Mesenchymal stem cell (in vitro differentiated cells and primary cell): ENCODE results near the gene KIF5B.
A peak's percentile ranks its signal among the peaks of the same experiment; 100 is the strongest.
"Not testable (repeated sequence)": the region's sequence is repeated elsewhere in the genome, so short reads cannot be mapped to it uniquely, and the experiment has no call there.

Experiments used
- DNase-seq: peaks from one replicate; pipeline ENCODE4 v3.0.0-alpha.2; 2013
- H2AFZ ChIP-seq: one replicate; pipeline ENCODE4 v1.6.1; 2013; ENCODE audit warnings: low read depth, mild to moderate bottlenecking, control low read depth, inconsistent platforms, low read length, moderate library complexity
- H2AK5ac ChIP-seq: 2 replicates; pipeline ENCODE4 v1.6.1; 2013; ENCODE audit warnings: low read length, moderate library complexity, mild to moderate bottlenecking, inconsistent platforms; ENCODE audit not compliant: severe bottlenecking
- H2BK120ac ChIP-seq: one replicate; pipeline ENCODE4 v1.6.1; 2013; ENCODE audit warnings: low read depth, mild to moderate bottlenecking, inconsistent platforms, low read length, moderate library complexity
- H2BK12ac ChIP-seq, 2 experiments: one replicate each; pipeline ENCODE4 v1.6.1; 2013; ENCODE audit warnings: inconsistent platforms in 2 of 2, low read length in 2 of 2, mild to moderate bottlenecking in 2 of 2, moderate library complexity in 2 of 2, control low read depth in 1 of 2
- H2BK15ac ChIP-seq: one replicate; pipeline ENCODE4 v1.6.1; 2013; ENCODE audit warnings: mild to moderate bottlenecking, low read depth, inconsistent platforms; ENCODE audit not compliant: poor library complexity, severe bottlenecking
- H2BK5ac ChIP-seq: 2 replicates; pipeline ENCODE4 v1.6.1; 2013; ENCODE audit warnings: low read depth, mild to moderate bottlenecking, low read length, control low read depth, inconsistent platforms; ENCODE audit not compliant: poor library complexity, severe bottlenecking
- H3K14ac ChIP-seq, 2 experiments: one replicate each; pipeline ENCODE4 v1.6.1; 2013; ENCODE audit warnings: inconsistent platforms in 2 of 2, low read length in 2 of 2, control low read depth in 1 of 2, mild to moderate bottlenecking in 1 of 2, moderate library complexity in 1 of 2
- H3K18ac ChIP-seq, 2 experiments: one replicate each; pipeline ENCODE4 v1.6.1; 2013; ENCODE audit warnings: inconsistent platforms in 2 of 2, low read length in 2 of 2, control low read depth in 1 of 2, low read depth in 1 of 2, mild to moderate bottlenecking in 1 of 2
- H3K23ac ChIP-seq, 2 experiments: one replicate each; pipeline ENCODE4 v1.6.1; 2013; ENCODE audit warnings: inconsistent platforms in 2 of 2, low read length in 2 of 2, mild to moderate bottlenecking in 2 of 2, moderate library complexity in 2 of 2, control low read depth in 1 of 2
- H3K27ac ChIP-seq: 2 replicates; pipeline ENCODE4 v1.5.1; 2013; ENCODE audit warnings: mild to moderate bottlenecking, moderate library complexity, low read length, control low read depth, inconsistent platforms; ENCODE audit not compliant: poor library complexity, severe bottlenecking
- H3K27me3 ChIP-seq, 2 experiments: 2 replicates each; pipeline versions ENCODE4 v1.6.1 to v1.7.0; 2013; ENCODE audit warnings: low read length in 2 of 2, mild to moderate bottlenecking in 2 of 2, moderate library complexity in 2 of 2, control low read depth in 1 of 2, inconsistent platforms in 1 of 2; ENCODE audit not compliant: control insufficient read depth in 1 of 2, insufficient read depth in 1 of 2
- H3K36me3 ChIP-seq, 2 experiments: 2 replicates each; pipeline versions ENCODE4 v1.6.1 to v1.7.0; 2013; ENCODE audit warnings: low read length in 2 of 2, control low read depth in 1 of 2, inconsistent platforms in 1 of 2, low read depth in 1 of 2, mild to moderate bottlenecking in 1 of 2; ENCODE audit not compliant: insufficient read depth in 2 of 2, control insufficient read depth in 1 of 2
- H3K4ac ChIP-seq, 2 experiments: one replicate each; pipeline ENCODE4 v1.6.1; 2013; ENCODE audit warnings: inconsistent platforms in 2 of 2, low read length in 2 of 2, mild to moderate bottlenecking in 2 of 2, moderate library complexity in 2 of 2, control low read depth in 1 of 2, low read depth in 1 of 2
- H3K4me1 ChIP-seq: 2 replicates; pipeline ENCODE4 v1.6.1; 2013; ENCODE audit warnings: low read depth, low read length, control low read depth; ENCODE audit not compliant: control insufficient read depth, insufficient read depth
- H3K4me2 ChIP-seq: 2 replicates; pipeline ENCODE4 v1.6.1; 2013; ENCODE audit warnings: low read length, mild to moderate bottlenecking, inconsistent platforms; ENCODE audit not compliant: poor library complexity, severe bottlenecking
- H3K4me3 ChIP-seq, 2 experiments: 2 replicates each; pipeline versions ENCODE4 v1.5.1 to v1.7.0; 2013; ENCODE audit warnings: low read length in 2 of 2, mild to moderate bottlenecking in 2 of 2, control low read depth in 1 of 2, low read depth in 1 of 2; ENCODE audit not compliant: insufficient read depth in 1 of 2
- H3K79me1 ChIP-seq: replicated peaks from 2 replicates; pipeline ENCODE4 v1.6.1; 2013; ENCODE audit warnings: mild to moderate bottlenecking, control low read depth, low read length, inconsistent platforms; ENCODE audit not compliant: poor library complexity, severe bottlenecking
- H3K9ac ChIP-seq: 2 replicates; pipeline ENCODE4 v1.7.0; 2013; ENCODE audit warnings: mild to moderate bottlenecking, low read length, moderate library complexity
- H3K9me3 ChIP-seq: 2 replicates; pipeline ENCODE4 v1.7.0; 2013; ENCODE audit warnings: mild to moderate bottlenecking, low read length; ENCODE audit not compliant: control insufficient read depth
- H4K8ac ChIP-seq: one replicate; pipeline ENCODE4 v1.6.1; 2013; ENCODE audit warnings: inconsistent platforms, mild to moderate bottlenecking, low read length, moderate library complexity
- H4K91ac ChIP-seq: one replicate; pipeline ENCODE4 v1.6.1; 2013; ENCODE audit warnings: mild to moderate bottlenecking, low read length, inconsistent platforms
- WGBS: methylation state at CpG from one replicate; pipeline ENCODE4 v1.1.7; 2013; ENCODE audit warnings: mixed read lengths; 5-methylcytosine and 5-hydroxymethylcytosine counted together

KIF5B gene

GRCh38 chr10:32068569-32068968 lies 12.3 kb upstream of the KIF5B start:
- H2BK15ac ChIP-seq: no peak overlapping the region
- DNase-seq: no peak
- no peak overlapping the region for H3K4me2 ChIP-seq
- WGBS: 77% methylated on average over 12 of the region's 12 CpGs
- no peaks in the 10 kb centered on the region for H3K9me3 ChIP-seq
- no peak overlapping the region for H3K23ac ChIP-seq
- no peak overlapping the region for H3K27ac ChIP-seq
- no peak overlapping the region for H4K8ac ChIP-seq
- no peak overlapping the region for H2BK120ac ChIP-seq
- no peak overlapping the region for H3K9ac ChIP-seq
- no peak overlapping the region for H3K4me3 ChIP-seq
- H2BK5ac ChIP-seq: no peak overlapping the region
- no peaks in the 10 kb centered on the region for H3K36me3 ChIP-seq
- no peak overlapping the region for H4K91ac ChIP-seq
- H3K4ac ChIP-seq: no peak overlapping the region
- H2AFZ ChIP-seq: no peak overlapping the region
- no peaks in the 10 kb centered on the region for H3K27me3 ChIP-seq
- H2BK12ac ChIP-seq: no peak overlapping the region
- no peak overlapping the region for H3K18ac ChIP-seq
- H3K4me1 ChIP-seq: no peaks in the 10 kb centered on the region
- H3K79me1 ChIP-seq: no peaks in the 10 kb centered on the region
- no peak overlapping the region for H3K14ac ChIP-seq
- no peak overlapping the region for H2AK5ac ChIP-seq

- H4K91ac ChIP-seq, H3K4me2 ChIP-seq, H3K4ac ChIP-seq, H3K36me3 ChIP-seq, H2BK15ac ChIP-seq, H3K27ac ChIP-seq, H3K9me3 ChIP-seq, H3K9ac ChIP-seq, H4K8ac ChIP-seq, H3K23ac ChIP-seq, DNase-seq, H3K18ac ChIP-seq, H3K79me1 ChIP-seq, H3K27me3 ChIP-seq, H3K14ac ChIP-seq, H3K4me3 ChIP-seq, H2BK5ac ChIP-seq, H2BK120ac ChIP-seq, H2AFZ ChIP-seq, H2AK5ac ChIP-seq, H2BK12ac ChIP-seq, H3K4me1 ChIP-seq: not testable (repeated sequence)
- 81% methylated on average over 5 of the region's 5 CpGs for WGBS
Measured at GRCh38 chr10:32067931-32068330, 11.7 kb upstream of the KIF5B start.

- H3K4me3 ChIP-seq: no peak overlapping the region
- H3K4me2 ChIP-seq: no peak overlapping the region
- no peaks in the 10 kb centered on the region for H3K27me3 ChIP-seq
- H2AFZ ChIP-seq: no peak overlapping the region
- no peak overlapping the region for H3K18ac ChIP-seq
- H2BK15ac ChIP-seq: no peak overlapping the region
- H3K27ac ChIP-seq: no peak overlapping the region
- H4K8ac ChIP-seq: no peak overlapping the region
- no peak overlapping the region for H3K4ac ChIP-seq
- H3K23ac ChIP-seq: no peak overlapping the region
- no peaks in the 10 kb centered on the region for H3K9me3 ChIP-seq
- H4K91ac ChIP-seq: no peak overlapping the region
- 94% methylated on average over 3 of the region's 4 CpGs for WGBS
- H2BK12ac ChIP-seq: no peak overlapping the region
- no peak for DNase-seq
- no peaks in the 10 kb centered on the region for H3K36me3 ChIP-seq
- no peaks in the 10 kb centered on the region for H3K79me1 ChIP-seq
- H2BK5ac ChIP-seq: no peak overlapping the region
- no peak overlapping the region for H3K9ac ChIP-seq
- H2BK120ac ChIP-seq: no peak overlapping the region
- no peaks in the 10 kb centered on the region for H3K4me1 ChIP-seq
- H3K14ac ChIP-seq: no peak overlapping the region
- H2AK5ac ChIP-seq: no peak overlapping the region
Measured at GRCh38 chr10:32065856-32066255, 9.6 kb upstream of the KIF5B start.

GRCh38 chr10:32061440-32061839 lies 5.2 kb upstream of the KIF5B start:
- H3K14ac ChIP-seq: no peak overlapping the region
- peaks cover 2% of the 10 kb centered on the region for H3K4me1 ChIP-seq
- no peak overlapping the region for H3K4me3 ChIP-seq
- no peak overlapping the region for H4K8ac ChIP-seq
- H3K9ac ChIP-seq: no peak overlapping the region
- peak overlapping the region; percentile 9 for H4K91ac ChIP-seq
- H2AFZ ChIP-seq: no peak overlapping the region
- H3K23ac ChIP-seq: no peak overlapping the region
- H2BK15ac ChIP-seq: no peak overlapping the region
- no peaks in the 10 kb centered on the region for H3K36me3 ChIP-seq
- H3K18ac ChIP-seq: no peak overlapping the region
- DNase-seq: no peak
- WGBS: no CpG with 5 or more reads among the region's 2 CpGs
- H2AK5ac ChIP-seq: no peak overlapping the region
- no peak overlapping the region for H2BK5ac ChIP-seq
- no peak overlapping the region for H3K4ac ChIP-seq
- H3K27me3 ChIP-seq: no peaks in the 10 kb centered on the region
- H2BK12ac ChIP-seq: no peak overlapping the region
- peaks cover 7% of the 10 kb centered on the region for H3K79me1 ChIP-seq
- H3K4me2 ChIP-seq: no peak overlapping the region
- no peak overlapping the region for H3K27ac ChIP-seq
- no peaks in the 10 kb centered on the region for H3K9me3 ChIP-seq
- no peak overlapping the region for H2BK120ac ChIP-seq
